HCT116 (cell line): ENCODE results near the gene CRACDL.

Experiments
- CEBPB ChIP-seq: IDR thresholded peaks from 2 replicates; pipeline ENCODE4 v1.6.1; 2012; ENCODE audit warnings: low read depth
- CTCF ChIP-seq, 3 experiments: fragments of 200-600 bp in 1 of 3; sonication (generic) in 1 of 3; IDR thresholded peaks in 2 of 3; conservative IDR thresholded peaks in 1 of 3; 2 replicates each; pipeline ENCODE4 v1.5.1; 2012 to 2017; ENCODE audit warnings: low read depth in 2 of 3, low read length in 2 of 3, antibody characterized with exemption in 1 of 3, borderline replicate concordance in 1 of 3, control low read depth in 1 of 3, mild to moderate bottlenecking in 1 of 3, mixed read lengths in 1 of 3, mixed run types in 1 of 3, moderate library complexity in 1 of 3; ENCODE audit not compliant: insufficient read depth in 1 of 3
- EZH2 ChIP-seq: fragments of 200-600 bp; sonication (generic); IDR thresholded peaks from 2 replicates; pipeline ENCODE4 v1.6.1; 2017; ENCODE audit warnings: antibody characterized with exemption, mixed run types
- JUND ChIP-seq: IDR thresholded peaks from 2 replicates; pipeline ENCODE4 v1.6.1; 2012
- POLR2A ChIP-seq: IDR thresholded peaks from 2 replicates; pipeline ENCODE4 v1.7.0; 2011; ENCODE audit warnings: borderline replicate concordance; ENCODE audit not compliant: insufficient read depth, insufficient read length; ENCODE audit errors: extremely low read depth
- REST ChIP-seq: IDR thresholded peaks from 2 replicates; pipeline ENCODE4 v1.6.1; 2012; ENCODE audit warnings: low read depth
- TCF7L2 ChIP-seq: IDR thresholded peaks from 2 replicates; pipeline ENCODE4 v1.7.0; 2011; ENCODE audit warnings: borderline replicate concordance, inconsistent platforms; ENCODE audit not compliant: insufficient read depth, insufficient read length; ENCODE audit errors: extremely low read depth
- YY1 ChIP-seq: IDR thresholded peaks from 2 replicates; pipeline ENCODE4 v1.6.1; 2011; ENCODE audit warnings: low read length, low read depth, moderate library complexity, mild to moderate bottlenecking; ENCODE audit not compliant: insufficient replicate concordance; ENCODE audit errors: extremely low read depth
- ZFX ChIP-seq: fragments of 450-650 bp; IDR thresholded peaks from 2 replicates; pipeline ENCODE4 v1.6.1; 2017

- TF ChIP-seq JUND: peak; percentile 62
- no peak for TF ChIP-seq POLR2A
- no peak for TF ChIP-seq EZH2
- no peak for TF ChIP-seq REST
- no peak for TF ChIP-seq CTCF (IDR thresholded peaks at IDR 0.05 in 2 of 3, conservative IDR thresholded peaks at IDR 0.05 in 1 of 3; ENCODE audit: borderline replicate concordance in 1 of 3, insufficient read depth in 1 of 3, low read depth in 2 of 3, low read length in 2 of 3)
- peak; percentile 38; the same call in 1 of the 2 replicates for TF ChIP-seq CEBPB
- no peak for TF ChIP-seq YY1
- TF ChIP-seq TCF7L2: no peak
- TF ChIP-seq ZFX: no peak
These were observed 178.1 kb downstream of the CRACDL start for GRCh38 chr2:98757904-98758421.
